Adrenal gland (tissue), 12 donors: ENCODE measurements around the gene CTSZ. TPM values are rescaled to one million over a fixed set of nuclear protein-coding genes. Genes with fewer than 3 reads are reported as not detected.
"Not testable (repeated sequence)": the region's sequence is repeated elsewhere in the genome, so short reads cannot be mapped to it uniquely, and the experiment has no call there.

ENCODE experiments used
- DNase-seq, 7 donors: peaks; one replicate each; pipeline ENCODE4 v3.0.0-alpha.2; 2019 to 2020
- H3K27ac ChIP-seq, 5 donors: fragments of 200-600 bp; sonication (generic) in 4 of 5; 1 replicate in 3 of 5; 2 replicates in 2 of 5; pipeline versions ENCODE4 v1.5.1 to v1.8.0; 2016 to 2020; ENCODE audit warnings: mild to moderate bottlenecking in 1 of 5
- H3K27me3 ChIP-seq: fragments of 200-600 bp; 2 replicates; pipeline ENCODE4 v1.8.0; 2021
- H3K36me3 ChIP-seq, 2 donors: fragments of 200-600 bp; replicated peaks in 1 of 2; 1 replicate in 1 of 2; 2 replicates in 1 of 2; pipeline versions ENCODE4 v1.5.1 to v1.8.0; 2018 to 2022
- H3K4me1 ChIP-seq, 2 donors: fragments of 200-600 bp; replicated peaks in 1 of 2; 1 replicate in 1 of 2; 2 replicates in 1 of 2; pipeline versions ENCODE4 v1.5.1 to v1.8.0; 2018 to 2021
- H3K4me3 ChIP-seq, 4 donors: fragments of 200-600 bp; sonication (generic) in 3 of 4; one replicate each; pipeline ENCODE4 v1.5.1; 2016 to 2018
- H3K9me3 ChIP-seq, 3 donors: fragments of 200-600 bp; sonication (generic) in 1 of 3; replicated peaks in 1 of 3; 1 replicate in 2 of 3; 2 replicates in 1 of 3; pipeline versions ENCODE4 v1.5.1 to v1.8.0; 2016 to 2021
- POLR2A ChIP-seq, 2 donors: fragments of 450-650 bp; IDR thresholded peaks; one replicate each; pipeline ENCODE4 v1.6.1; 2017; ENCODE audit warnings: antibody characterized with exemption in 2 of 2, mild to moderate bottlenecking in 2 of 2, moderate library complexity in 1 of 2
- WGBS, 4 donors: extraction: QIAGEN DNeasy Blood & Tissue Kit in 2 of 4; methylation state at CpG; one replicate each; pipeline versions ENCODE4 v1.1.5 to v1.1.7; 2013 to 2017; 5-methylcytosine and 5-hydroxymethylcytosine counted together
- intact Hi-C, 2 donors: fragments of 100-400 bp; cut with DNase I; formaldehyde crosslinking; loops; one replicate each; pipeline versions ENCODE4 v1.14.1 to v1.15.0; 2022 to 2023
- polyA plus RNA-seq, 3 donors: library from polyadenylated mRNA; stranded (reverse); fragments of 200-250 nt in 2 of 3; fragments of 350-450 nt in 1 of 3; fragmentation: Illumina TruSeq in 1 of 3; extraction: RNeasy Lipid Tissue Mini Kit (QIAGEN cat#74804) in 1 of 3; gene quantifications; one replicate each; pipeline ENCODE4 v1.2.3, GENCODE V29; 2013 to 2014
- total RNA-seq, 9 donors: library from RNA; depleted of rRNA in 4 of 9; stranded (reverse); fragments of >200 nt in 4 of 9; fragments of 120-200 nt in 1 of 9; fragmentation: NEBNext Ultra II Directional in 1 of 9; extraction: Animal tissue kit (Norgen Biotek cat#: 25700) in 1 of 9; gene quantifications; one replicate each; pipeline versions ENCODE4 v1.1.0 to v1.2.4, GENCODE V29; 2013 to 2023
- TF ChIP-seq, protein P1 (sequence below), 6 experiments: fragments of 450-650 bp in 4 of 6; fragments of 200-600 bp in 2 of 6; sonication (generic) in 1 of 6; IDR thresholded peaks; 1 replicate in 5 of 6; 2 replicates in 1 of 6; pipeline versions ENCODE4 v1.5.1 to v1.8.0; 2016 to 2021; ENCODE audit warnings: antibody characterized with exemption in 6 of 6, mild to moderate bottlenecking in 2 of 6, moderate library complexity in 1 of 6
- donor health status: healthy with polysubstance abuse.
- donor health status: Bipolar disorder and iron deficiency.
- donor health status: DM: yes; HTN: yes; CAD: no.
- donor health status: DM: no; HTN: no; CAD: no.
- donor health status: DM: no; HTN: no; CAD: no.
- donor health status: DM: yes; HTN: yes; CAD: no.

The CTSZ gene
- total and polyA plus RNA-seq, 12 donors = 36.4 to 266 (median 155) TPM

DNA sequence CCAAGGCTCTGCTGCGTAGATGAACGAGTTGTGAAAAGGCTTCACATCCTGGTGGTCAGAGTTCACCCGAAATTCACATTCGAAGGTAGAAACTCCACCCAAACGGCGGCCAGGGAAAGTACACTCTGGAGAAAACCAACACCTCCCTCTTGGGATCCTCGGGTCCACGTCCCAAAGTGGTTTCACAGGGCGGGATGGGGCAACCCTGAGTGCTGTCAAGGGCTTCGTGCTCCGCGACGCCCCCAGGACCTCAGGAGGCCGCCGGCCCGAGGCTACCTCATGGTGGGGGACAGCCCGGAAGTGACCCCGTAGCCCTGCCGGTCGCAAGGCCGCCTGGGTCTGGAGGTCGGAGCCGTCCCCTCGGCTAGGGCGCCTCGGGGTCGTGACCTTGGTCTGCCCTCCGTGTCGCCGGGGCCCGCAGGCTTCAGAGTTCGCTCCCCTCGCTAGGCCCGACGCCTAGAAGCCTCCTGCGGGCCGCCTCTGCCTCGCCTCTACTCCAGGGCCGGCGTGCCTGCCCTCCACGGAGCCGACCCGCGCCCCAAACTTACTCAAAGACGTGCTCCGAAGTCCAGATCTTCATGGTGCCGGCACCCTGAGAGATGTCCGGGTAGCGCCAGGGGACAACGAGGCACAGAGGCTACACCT lies 35.2 kb upstream of the CTSZ start, which contains the start of gene PRELID3B:
Gene PRELID3B (minus strand): TSS at position 636 of the 645 bp plus-strand sequence. CDS start 56 bp downstream, at position 580.
- H3K4me1 ChIP-seq = peaks cover 17 to 36% of the 10 kb centered on the region in 2 donors
- DNase-seq = peak; percentile 31 to 66 (median 50)
- intact Hi-C loops = loop anchor here in 1 of 2 donors (10.0 kb wide), 1 partner anchor 167 kb away; no protein-coding TSS in a partner anchor

DNA sequence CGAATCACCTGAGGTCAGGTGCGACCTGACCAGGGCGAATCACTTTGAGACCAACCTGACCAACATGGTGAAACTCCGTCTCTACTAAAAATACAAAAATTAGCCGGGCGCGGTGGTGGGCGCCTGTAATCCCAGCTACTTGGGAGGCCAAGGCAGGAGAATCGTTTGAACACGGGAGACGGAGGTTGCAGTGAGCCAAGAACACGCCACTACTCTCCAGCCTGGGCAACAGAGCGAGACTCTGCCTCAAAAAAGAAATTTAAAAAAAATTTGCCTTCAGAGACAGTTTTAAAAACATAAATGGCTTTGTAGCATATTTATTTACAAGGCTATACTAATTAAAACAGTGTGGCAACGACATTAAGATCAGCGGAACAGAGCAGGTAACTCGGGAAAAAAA lies 34.4 kb upstream of the CTSZ start:
- intact Hi-C loops = loop anchor here in 1 of 2 donors (10.0 kb wide), 1 partner anchor 167 kb away; no protein-coding TSS in a partner anchor
- DNase-seq = not testable (repeated sequence)

More for the DNA sequence above, 35.2 kb upstream of the CTSZ start, which contains the start of gene PRELID3B:
- Histone ChIP-seq H3K36me3 (peaks cover 0 to 11% of the 10 kb centered on the region in 2 donors), H3K4me3 (peak within 1 kb of the TSS in 3 of 4 donors; percentile 36 to 95 (median 56)), H3K9me3 (no peaks in the 10 kb centered on the region), H3K27ac (peak within 1 kb of the TSS; percentile 78 to 95 (median 82)), H3K27me3 (no peaks in the 10 kb centered on the region)
- TF ChIP-seq, protein P1, sequence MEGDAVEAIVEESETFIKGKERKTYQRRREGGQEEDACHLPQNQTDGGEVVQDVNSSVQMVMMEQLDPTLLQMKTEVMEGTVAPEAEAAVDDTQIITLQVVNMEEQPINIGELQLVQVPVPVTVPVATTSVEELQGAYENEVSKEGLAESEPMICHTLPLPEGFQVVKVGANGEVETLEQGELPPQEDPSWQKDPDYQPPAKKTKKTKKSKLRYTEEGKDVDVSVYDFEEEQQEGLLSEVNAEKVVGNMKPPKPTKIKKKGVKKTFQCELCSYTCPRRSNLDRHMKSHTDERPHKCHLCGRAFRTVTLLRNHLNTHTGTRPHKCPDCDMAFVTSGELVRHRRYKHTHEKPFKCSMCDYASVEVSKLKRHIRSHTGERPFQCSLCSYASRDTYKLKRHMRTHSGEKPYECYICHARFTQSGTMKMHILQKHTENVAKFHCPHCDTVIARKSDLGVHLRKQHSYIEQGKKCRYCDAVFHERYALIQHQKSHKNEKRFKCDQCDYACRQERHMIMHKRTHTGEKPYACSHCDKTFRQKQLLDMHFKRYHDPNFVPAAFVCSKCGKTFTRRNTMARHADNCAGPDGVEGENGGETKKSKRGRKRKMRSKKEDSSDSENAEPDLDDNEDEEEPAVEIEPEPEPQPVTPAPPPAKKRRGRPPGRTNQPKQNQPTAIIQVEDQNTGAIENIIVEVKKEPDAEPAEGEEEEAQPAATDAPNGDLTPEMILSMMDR (IDR thresholded peaks at IDR 0.05) = no peak
- peak; percentile 51 for TF ChIP-seq POLR2A (IDR thresholded peaks at IDR 0.05)
- 4 to 10% (median 6%) methylated on average over 8 to 50 of the region's 50 CpGs for WGBS, 4 donors

DNA sequence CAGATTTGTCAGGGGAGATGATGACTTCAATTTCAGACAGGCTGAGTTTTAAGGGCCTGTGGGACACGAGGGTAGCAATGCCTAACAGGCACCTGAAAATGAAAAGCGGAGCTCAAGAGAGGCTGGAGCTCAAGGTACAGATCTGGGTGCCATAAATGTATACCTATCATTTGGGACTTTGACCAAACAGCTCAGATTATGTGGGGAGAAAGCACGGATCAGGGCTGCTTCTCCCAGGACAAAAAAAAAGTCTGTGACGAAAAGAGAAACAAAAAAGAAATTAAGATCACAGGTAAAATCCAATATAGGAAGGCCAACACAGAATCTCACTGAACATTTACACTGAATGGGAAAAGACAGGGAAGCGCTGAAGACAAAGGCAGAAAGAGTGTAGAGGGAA lies 33.6 kb upstream of the CTSZ start:
- intact Hi-C loops = loop anchor here in 1 of 2 donors (10.0 kb wide), 1 partner anchor 166 kb away; no protein-coding TSS in a partner anchor
- H3K36me3 ChIP-seq = peaks cover 0 to 27% of the 10 kb centered on the region in 2 donors
- H3K27me3 ChIP-seq = no peaks in the 10 kb centered on the region
- H3K9me3 ChIP-seq = no peaks in the 10 kb centered on the region
- peaks cover 17 to 36% of the 10 kb centered on the region in 2 donors for H3K4me1 ChIP-seq
- no peak overlapping the region for H3K4me3 ChIP-seq
- H3K27ac ChIP-seq = no peak overlapping the region
- no peak for DNase-seq
- TF ChIP-seq POLR2A (IDR thresholded peaks at IDR 0.05) = no peak
- TF ChIP-seq, protein P1 (IDR thresholded peaks at IDR 0.05) = no peak
- WGBS, 4 donors = 88 to 93% (median 91%) methylated on average over 5 of the region's 5 CpGs

More for the DNA sequence above, 34.4 kb upstream of the CTSZ start:
- peaks cover 0 to 19% of the 10 kb centered on the region in 2 donors for H3K36me3 ChIP-seq
- not testable (repeated sequence) for H3K9me3 ChIP-seq, H3K27me3 ChIP-seq
- H3K4me3 ChIP-seq = peak overlapping the region in 1 of 4 donors; percentile 95
- WGBS, 4 donors = 87 to 94% (median 92%) methylated on average over 16 of the region's 16 CpGs
- H3K27ac ChIP-seq = peak overlapping the region in 3 of 5 donors; percentile 78 to 95 (median 82)
- H3K4me1 ChIP-seq = peaks cover 17 to 36% of the 10 kb centered on the region in 2 donors

DNA sequence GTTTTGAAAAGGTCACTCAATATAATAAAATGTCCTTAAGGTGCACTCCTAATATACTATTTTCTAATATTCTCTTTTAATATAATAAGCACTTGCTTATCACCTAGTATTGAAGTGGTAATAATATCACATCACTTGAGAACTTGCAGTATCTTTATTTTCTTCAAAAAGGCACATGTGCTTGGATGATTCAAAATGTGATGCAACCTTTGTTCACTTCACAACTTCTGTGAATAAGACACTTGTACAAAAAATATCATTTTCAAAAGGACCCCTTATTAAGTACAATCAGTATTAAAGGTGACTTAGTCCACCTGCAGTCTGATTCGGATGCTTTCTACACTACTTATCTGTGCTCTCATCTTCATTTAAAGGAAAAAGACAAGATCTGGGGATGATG lies 32.2 kb upstream of the CTSZ start:
- Histone ChIP-seq H3K27ac (no peak overlapping the region), H3K36me3 (peaks cover 0 to 42% of the 10 kb centered on the region in 2 donors), H3K4me3 (no peak overlapping the region), H3K27me3 (no peaks in the 10 kb centered on the region), H3K9me3 (no peaks in the 10 kb centered on the region), H3K4me1 (peaks cover 17 to 36% of the 10 kb centered on the region in 2 donors)
- no peak for DNase-seq
- intact Hi-C loops = loop anchor here in 1 of 2 donors (10.0 kb wide), 1 partner anchor 54 kb away; the partner anchor contains the start of gene NELFCD
- WGBS, 4 donors = 63 to 84% (median 80%) methylated on average over 1 of the region's 1 CpG
- TF ChIP-seq, protein P1 (IDR thresholded peaks at IDR 0.05) = no peak
- TF ChIP-seq POLR2A (IDR thresholded peaks at IDR 0.05) = no peak
